Tibial nerve (tissue), 3 donors: ENCODE results near the gene IQCN.

ENCODE experiments used
- POLR2A ChIP-seq, 2 donors: fragments of 450-650 bp; IDR thresholded peaks; one replicate each; pipeline ENCODE4 v1.6.1; 2017; ENCODE audit warnings: antibody characterized with exemption in 2 of 2, mild to moderate bottlenecking in 2 of 2, moderate library complexity in 2 of 2
- TF ChIP-seq, protein P1 (sequence below), 5 experiments: fragments of 200-600 bp in 3 of 5; fragments of 450-650 bp in 2 of 5; sonication (generic) in 3 of 5; IDR thresholded peaks; one replicate each; pipeline ENCODE4 v1.5.1; 2016 to 2019; ENCODE audit warnings: antibody characterized with exemption in 5 of 5, mild to moderate bottlenecking in 3 of 5, moderate library complexity in 2 of 5

DNA sequence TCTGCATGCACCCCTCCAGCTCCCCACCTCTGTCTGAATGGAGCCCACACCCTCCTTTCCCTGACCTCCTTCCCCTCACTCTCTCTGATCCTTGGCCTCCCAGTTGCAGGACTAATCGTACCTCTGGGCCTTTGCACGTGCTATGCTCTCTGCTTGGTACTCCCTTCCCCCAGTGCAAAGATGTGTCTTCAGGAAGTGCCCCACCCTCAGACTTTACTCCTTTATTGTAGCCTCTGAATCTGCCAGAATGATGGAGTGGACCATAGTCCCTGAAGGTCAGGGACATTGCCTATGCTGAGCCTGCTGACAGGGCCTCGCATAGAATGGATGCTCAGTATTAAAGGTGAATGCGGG, 8.5 kb upstream of the IQCN start:
- TF ChIP-seq, protein P1, sequence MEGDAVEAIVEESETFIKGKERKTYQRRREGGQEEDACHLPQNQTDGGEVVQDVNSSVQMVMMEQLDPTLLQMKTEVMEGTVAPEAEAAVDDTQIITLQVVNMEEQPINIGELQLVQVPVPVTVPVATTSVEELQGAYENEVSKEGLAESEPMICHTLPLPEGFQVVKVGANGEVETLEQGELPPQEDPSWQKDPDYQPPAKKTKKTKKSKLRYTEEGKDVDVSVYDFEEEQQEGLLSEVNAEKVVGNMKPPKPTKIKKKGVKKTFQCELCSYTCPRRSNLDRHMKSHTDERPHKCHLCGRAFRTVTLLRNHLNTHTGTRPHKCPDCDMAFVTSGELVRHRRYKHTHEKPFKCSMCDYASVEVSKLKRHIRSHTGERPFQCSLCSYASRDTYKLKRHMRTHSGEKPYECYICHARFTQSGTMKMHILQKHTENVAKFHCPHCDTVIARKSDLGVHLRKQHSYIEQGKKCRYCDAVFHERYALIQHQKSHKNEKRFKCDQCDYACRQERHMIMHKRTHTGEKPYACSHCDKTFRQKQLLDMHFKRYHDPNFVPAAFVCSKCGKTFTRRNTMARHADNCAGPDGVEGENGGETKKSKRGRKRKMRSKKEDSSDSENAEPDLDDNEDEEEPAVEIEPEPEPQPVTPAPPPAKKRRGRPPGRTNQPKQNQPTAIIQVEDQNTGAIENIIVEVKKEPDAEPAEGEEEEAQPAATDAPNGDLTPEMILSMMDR (IDR thresholded peaks at IDR 0.05) = no peak
- no peak for TF ChIP-seq POLR2A (IDR thresholded peaks at IDR 0.05)
